Ovary (tissue), 3 donors: Measurements from ENCODE around the gene FAM83E.

Experiments used
- CTCF ChIP-seq, 3 donors: fragments of 450-650 bp in 2 of 3; fragments of 200-600 bp in 1 of 3; IDR thresholded peaks; one replicate each; pipeline versions ENCODE4 v1.5.1 to v1.8.0; 2016 to 2022; ENCODE audit warnings: antibody characterized with exemption in 3 of 3, mild to moderate bottlenecking in 1 of 3
- EP300 ChIP-seq: sonication (generic); formaldehyde crosslinking; IDR thresholded peaks from one replicate; pipeline ENCODE4 v1.6.1; 2017; ENCODE audit warnings: antibody characterized with exemption
- POLR2A ChIP-seq: fragments of 450-650 bp; IDR thresholded peaks from one replicate; pipeline ENCODE4 v1.6.1; 2017; ENCODE audit warnings: antibody characterized with exemption, mild to moderate bottlenecking, moderate library complexity
- donor health status: DM: no; HTN: no; CAD: no.

- TF ChIP-seq EP300 (no peak), CTCF (IDR thresholded peaks at IDR 0.05) (no peak), POLR2A (no peak)
These were observed 19.1 kb upstream of the FAM83E start for GRCh38 chr19:48634036-48634342.
